Right renal cortex interstitium (tissue), 3 donors: Measurements from ENCODE around the gene UPK2. TPM values are rescaled to one million over a fixed set of nuclear protein-coding genes. Genes with fewer than 3 reads are reported as not detected.
"Not testable (repeated sequence)": the region's sequence is repeated elsewhere in the genome, so short reads cannot be mapped to it uniquely, and the experiment has no call there.

Experiments used
- DNase-seq, 3 donors: peaks; one replicate each; pipeline ENCODE4 v3.0.0-alpha.2; 2013; ENCODE audit warnings: low read depth in 3 of 3, low spot score in 2 of 3
- polyA plus RNA-seq, 3 donors: library from polyadenylated mRNA; unstranded; fragments of 120-200 nt; gene quantifications; one replicate each; pipeline ENCODE4 v1.2.1, GENCODE V29; 2013; ENCODE audit not compliant: insufficient read length in 3 of 3

Gene UPK2
- polyA plus RNA-seq, 3 donors: 0.22 to 16.8 (median 7.0) TPM

DNA sequence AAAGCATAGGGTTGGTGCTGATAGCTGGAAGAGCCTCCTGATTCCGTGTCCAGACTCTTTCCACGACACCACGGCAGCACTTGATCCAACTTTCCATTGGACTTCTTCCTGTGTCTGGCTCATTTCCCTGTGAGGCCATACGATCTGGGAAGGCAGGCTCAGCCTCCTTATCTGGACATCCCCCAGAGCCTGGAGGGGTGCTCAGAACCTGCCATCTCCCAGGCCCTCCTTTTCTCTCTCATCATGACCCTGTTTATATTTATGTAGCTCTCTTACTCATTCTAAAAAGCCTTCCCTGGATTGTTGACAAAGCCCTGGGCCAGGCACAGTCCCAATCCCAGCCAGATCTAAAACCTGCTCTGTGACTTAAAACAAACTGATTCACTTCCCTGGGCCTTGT, 22.6 kb upstream of the UPK2 start:
- DNase-seq: no peak

DNA sequence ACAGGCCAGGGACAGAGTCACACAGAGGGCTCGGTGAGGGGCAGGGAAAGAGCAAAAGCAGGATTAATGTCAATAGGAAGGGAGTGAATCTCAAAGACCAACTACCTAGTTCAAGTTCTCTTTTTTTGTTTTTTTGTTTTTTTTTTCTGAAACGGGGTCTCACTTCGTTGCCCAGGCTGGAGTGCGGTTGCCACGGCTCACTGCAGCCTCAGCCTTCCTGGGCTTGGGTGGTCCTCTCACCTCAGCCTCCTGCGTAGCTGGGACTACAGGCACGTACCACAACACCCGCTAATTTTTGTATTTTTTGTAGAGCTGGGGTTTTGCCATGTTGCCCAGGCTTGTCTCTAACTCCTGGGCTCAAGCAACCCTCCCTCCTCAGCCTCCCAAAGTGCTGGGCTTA, 20.7 kb upstream of the UPK2 start:
- no peak for DNase-seq

DNA sequence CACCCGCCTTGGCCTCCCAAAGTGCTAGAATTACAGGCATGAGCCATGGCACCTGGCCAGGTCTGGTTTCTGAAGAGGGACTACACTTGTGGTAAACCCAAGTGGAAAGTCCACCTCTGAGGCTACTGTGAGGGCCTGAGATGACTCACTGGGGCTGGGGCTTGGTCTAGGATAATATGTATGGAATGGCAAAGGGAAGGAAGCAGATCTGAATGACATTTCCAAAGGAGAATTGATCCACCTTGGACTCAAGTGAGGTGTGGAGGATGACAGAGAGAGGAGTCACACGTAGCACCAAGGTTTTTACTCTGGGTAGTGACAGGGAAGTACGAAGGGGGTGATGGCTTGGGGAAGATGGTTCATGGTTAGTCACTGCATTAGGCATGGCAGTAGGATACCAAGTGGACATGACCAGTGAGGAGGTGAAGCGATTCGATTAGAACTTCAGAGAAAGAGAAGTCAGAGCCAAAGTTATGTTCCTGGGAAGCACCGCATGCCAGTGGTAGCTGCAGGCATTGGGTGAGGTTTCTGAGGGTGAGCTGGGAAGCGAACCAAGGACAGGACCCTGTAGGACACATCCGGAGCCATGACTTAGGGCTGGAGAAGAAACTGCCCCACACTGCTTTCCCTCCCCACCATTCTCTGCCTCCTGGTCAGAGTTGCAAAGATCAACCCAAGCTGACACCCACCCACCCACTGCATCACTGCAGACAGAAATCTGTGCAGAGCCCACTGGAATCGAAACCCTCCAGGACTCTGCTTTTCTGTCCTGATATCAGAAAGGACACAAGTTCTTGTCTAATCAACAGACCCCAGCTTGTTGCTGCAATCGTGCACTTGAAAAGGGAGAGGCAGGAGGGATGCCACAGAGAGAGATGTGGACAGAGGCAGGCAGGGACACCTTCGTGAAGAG, 17.4 kb upstream of the UPK2 start:
- no peak for DNase-seq

DNA sequence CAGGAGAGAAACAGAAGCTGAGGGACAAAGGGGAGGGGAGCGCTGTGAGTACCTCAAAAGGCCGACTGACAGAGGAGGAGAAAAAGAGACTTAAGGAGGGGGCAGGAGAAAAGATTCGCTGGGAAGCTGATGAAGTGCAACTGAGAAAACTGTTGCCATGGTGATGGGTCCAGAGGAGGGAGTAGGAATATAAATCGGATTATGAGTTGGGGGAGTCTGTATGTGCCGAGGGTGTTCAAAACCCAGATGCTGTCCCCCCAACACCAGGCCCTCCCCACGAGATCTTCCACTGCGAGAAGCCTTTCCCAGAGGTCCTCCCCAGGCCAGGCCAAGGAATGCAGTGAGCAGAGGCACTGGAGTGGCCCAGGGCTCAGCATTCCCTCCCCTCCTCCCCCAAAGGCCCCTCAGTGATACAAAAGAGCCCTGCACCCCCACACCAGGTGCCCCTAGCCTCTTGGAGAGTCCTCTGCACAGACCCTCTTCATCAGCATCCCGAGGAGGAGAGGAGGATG, 16.6 kb upstream of the UPK2 start:
- DNase-seq: no peak

DNA sequence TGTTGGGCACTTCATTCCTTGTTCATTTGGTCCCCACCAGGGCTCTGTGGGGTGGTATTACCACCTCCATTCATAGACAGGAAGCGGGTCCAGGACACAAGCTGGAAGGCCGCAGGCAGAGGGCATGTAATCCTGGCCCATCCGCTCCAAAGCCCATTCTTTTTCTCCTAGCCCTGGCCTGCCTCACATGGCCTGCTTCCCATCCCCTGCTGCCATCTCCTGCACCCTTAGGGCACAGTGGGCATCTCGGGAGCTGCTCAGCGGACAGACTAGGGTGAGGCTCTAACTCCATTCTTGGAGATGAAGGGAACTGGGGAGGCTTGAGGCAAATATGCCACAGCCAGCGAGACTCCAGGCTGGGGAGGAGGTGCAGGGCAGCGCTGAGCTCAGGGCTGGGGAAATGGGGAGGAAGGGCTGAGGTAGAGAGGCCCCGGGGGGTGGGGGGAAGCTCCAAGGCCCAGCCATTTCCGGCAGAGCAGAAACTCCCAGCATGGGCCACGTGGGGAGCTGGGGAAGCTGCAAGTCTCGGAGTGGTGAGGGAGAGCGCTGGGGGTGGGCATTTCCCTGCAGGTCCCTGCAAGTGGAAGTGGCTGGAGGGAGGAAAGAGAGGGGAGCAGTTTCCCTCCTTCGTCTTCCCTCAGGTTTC, 16.0 kb upstream of the UPK2 start:
- no peak for DNase-seq

DNA sequence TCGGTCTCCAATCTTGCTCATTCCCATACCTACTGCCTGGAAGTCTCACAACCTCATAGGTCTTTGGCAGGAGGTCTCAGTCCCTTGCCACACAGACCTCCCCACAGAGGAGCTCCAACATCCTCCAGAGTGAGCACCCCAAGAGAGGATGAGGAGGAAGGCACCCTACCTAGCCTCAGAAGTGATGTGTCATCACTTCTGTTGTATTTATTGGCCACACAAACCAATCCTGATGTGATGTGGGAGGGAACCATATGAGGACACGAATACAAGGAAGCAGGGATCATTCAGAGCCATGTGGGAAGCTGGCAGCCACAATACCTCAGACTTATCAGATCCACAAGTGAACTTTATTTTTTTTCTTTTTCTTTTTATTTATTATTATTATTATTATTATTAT, 9.0 kb upstream of the UPK2 start:
- DNase-seq: no peak

DNA sequence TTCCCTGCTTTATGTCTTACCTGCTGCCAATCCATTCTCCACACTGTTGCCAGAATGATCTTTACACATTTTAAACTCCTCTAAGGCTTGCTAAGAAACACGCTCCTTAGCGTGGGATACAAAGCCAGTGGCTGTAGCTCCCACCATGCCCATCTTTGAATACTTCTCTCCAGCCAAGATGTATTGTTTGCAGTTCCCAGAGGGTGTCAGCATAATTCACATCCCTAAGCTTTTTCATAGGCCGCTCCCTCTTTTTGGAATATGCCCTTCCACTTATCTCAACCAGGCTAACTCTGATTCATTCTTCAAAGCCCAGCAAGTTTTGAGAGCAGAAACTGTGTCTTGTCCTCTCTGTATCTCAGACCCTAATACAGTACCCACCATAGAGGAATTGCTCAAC, 8.1 kb upstream of the UPK2 start:
- DNase-seq: no peak

DNA sequence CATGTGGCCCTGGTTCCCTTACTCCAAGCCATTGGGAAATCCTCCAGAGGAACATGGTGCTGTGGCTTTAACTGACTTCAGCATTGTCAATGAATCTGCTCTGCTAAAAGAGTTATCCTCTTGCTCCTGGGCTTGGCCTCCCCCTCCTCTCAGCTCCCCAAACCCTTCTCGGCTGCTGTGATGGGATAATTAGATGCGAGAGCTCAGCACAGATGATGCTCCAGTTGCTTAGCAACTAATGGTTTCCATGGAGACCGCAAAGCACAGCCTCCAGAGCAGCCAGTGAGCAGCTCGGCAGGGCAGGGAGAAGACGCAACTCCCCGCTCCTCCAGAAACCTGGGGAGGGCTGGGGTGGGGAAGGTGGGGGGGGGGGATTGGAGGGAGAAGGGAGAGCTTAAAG, 2.8 kb upstream of the UPK2 start:
- no peak for DNase-seq

DNA sequence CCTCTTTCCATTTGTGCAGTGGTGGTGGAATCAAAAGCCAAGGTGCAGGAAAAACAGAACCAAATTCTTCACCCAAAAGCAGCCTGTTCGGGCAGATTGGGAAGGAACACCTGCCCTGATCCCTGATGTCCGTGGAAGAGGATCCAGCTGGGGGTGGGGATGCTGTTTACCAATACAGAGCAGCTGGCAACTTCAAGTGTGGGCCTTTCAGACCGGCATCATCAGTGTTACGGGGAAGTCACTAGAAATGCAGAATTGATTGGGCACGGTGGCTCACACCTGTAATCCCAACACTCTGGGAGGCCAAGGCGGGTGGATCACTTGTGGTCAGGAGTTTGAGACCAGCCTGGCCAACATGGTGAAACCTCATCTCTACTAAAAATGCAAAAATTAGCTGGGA, 2.1 kb upstream of the UPK2 start:
- not testable (repeated sequence) for DNase-seq

DNA sequence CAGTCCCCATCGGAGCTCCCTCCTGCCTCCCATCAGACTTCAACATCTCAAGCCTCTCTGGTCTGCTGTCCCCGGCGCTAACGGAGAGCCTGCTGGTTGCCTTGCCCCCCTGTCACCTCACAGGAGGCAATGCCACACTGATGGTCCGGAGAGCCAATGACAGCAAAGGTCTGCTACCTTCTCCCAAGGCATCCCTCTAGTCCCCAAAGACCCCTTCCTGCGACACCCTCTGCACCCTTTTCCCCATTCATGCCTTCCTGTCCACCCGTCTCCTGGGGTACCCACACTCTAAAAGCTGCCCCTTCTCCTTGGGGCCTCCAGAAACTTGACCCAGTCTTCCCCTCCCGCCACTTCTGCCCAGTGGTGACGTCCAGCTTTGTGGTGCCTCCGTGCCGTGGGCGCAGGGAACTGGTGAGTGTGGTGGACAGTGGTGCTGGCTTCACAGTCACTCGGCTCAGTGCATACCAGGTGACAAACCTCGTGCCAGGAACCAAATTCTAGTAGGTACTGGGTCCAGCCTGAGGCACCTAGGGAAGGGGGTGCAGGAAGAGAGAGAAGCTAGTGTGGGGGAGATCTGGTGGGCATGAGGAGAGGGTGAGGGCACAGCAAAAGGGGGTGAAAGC, 860 bp downstream of the UPK2 start:
- no peak for DNase-seq

DNA sequence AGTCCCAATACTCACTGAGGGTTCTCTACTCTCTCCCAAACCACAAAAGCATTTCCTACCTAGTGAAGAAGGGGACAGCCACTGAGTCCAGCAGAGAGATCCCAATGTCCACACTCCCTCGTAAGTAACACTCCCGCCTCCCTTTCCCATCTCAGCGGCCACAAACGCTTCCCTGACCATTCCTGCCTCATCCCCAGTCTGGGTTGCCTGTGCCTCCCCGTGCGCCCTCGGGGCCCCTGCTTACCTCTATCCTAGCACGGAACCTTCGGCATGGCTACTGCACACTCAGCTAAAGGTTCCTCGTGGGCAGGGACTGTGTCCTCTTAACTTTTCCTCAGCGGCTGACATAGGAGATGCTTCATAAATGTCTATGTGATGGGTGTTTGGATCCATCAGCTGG, 1.5 kb downstream of the UPK2 start:
- no peak for DNase-seq

DNA sequence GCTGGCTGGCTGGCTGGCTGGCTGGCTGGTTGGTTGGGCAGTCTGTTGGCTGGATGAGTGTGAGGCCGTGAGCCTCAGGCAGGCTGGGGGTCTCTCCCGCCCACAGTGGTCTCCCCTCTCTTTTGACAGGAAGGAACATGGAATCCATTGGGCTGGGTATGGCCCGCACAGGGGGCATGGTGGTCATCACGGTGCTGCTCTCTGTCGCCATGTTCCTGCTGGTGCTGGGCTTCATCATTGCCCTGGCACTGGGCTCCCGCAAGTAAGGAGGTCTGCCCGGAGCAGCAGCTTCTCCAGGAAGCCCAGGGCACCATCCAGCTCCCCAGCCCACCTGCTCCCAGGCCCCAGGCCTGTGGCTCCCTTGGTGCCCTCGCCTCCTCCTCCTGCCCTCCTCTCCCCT, 1.9 kb downstream of the UPK2 start:
- no peak for DNase-seq

DNA sequence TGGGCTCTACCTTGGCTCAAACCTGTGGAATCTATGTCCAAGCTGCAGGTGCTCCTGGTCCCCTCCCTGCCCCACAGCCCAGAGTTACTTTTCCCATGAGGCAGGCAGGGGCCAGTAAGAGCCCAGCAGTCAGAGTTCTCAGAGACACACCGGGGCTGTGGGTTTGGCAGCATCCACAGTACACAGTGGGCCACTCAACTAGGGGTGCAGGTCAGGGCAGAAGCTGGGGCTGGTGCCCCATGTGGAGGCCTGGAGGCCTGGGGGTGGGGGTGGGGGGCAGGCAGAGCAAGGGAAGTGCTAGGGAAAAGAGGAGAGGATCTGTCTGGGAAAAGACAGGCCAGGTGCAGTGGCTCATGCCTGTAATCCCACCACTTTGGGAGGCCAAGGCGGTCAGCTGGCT, 2.5 kb downstream of the UPK2 start:
- DNase-seq: no peak

DNA sequence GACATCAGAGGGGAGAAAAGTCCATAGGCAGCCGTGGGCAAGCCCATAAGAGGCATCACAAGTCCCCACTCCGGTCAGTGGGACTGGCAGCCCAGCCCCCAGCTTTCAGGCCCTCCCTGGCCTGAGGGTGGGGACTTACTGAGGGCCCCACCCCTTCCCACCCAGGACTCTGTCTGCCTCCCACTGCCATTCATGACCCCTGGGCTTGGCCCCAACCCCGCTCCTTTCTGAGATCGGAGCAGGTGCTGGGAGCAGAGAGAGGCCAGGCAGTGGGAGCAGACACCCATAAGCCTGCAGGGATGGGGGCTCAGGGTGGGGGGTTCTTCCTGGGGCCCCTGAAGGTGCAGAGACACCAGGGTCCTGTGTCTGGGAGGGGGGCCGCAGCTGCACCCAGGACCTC, 5.1 kb downstream of the UPK2 start:
- DNase-seq: no peak

DNA sequence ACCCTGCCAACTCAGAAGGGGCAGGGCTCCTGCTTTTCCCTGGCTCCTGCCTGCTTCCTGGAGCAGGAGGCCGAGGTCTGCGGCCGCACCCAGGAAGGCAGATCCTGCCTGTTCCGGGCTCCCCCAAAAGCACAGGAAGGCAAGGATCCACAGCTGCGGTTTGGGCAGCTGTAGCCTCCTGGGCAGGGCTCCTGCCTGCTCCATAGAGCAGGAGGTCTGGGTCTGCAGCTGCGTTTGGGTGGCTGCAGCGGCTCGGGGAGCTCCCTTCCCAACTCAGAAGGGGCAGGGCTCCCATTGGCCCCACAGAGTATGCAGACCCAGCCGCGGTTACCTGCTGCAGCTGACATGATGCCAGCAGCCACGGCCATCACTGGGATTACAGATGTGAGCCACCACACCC, 5.5 kb downstream of the UPK2 start:
- no peak for DNase-seq

DNA sequence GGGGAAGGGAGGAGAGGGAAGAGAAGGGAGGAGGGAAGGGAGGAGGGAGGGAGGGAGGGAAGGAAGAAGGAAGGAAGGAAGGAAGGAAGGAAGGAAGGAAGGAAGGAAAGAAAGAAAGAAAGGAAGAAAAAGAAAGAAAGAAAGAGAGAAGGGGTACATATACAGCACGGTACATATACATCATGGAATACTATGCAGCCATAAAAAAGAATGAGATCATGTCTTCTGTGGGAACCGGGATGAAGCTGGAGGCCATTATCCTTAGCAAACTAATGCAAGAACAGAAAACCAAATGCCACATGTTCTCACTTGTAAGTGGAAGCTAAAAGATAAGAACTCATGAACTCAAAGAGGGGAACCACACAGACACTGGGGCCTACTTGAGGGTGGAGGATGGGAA, 13.4 kb downstream of the UPK2 start:
- DNase-seq: not testable (repeated sequence)

DNA sequence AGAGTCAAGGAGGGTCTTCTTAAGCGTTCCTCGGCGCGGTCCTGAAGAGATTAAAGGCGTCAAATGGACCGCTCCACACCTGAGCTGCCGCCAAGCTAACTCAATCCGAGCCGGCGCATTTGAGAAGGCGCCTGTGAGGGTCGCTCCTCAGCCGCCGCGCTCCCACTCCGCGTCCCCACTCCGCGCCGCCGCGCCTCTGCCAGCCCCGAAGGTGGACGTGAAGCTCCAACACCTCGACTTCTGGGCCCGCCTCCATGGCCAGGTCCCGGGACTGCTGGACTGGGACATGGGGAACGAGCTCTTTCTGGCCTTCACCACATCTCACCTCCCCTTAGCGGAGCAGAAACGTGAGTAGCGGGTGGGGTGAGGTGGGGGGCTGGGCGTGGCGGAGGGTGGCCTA, 15.5 kb downstream of the UPK2 start, which contains the start of gene FOXR1:
FOXR1 (plus strand) TSS at position 116 of the 400 bp plus-strand sequence; CDS start at position 287, 171 bp downstream.
- no peak for DNase-seq

DNA sequence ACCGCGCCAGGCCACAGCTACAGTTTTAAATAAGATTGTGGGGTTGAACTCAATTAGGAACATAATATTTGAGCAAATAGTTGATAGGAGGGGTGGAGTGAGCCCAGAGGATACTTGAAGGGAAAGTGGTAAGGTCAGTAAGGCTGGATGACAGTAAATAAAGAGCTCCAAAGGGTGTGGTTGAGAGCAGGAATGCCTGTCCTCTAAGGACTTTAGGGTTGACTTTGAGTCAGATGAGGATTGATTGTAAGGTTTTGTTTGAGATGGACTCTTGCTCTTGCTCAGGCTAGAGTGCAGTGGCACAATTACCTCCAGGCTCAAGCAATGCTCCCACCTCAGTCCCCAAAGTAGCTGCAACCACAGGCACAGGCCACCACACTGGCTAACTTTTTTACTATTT, 17.9 kb downstream of the UPK2 start:
- no peak for DNase-seq

DNA sequence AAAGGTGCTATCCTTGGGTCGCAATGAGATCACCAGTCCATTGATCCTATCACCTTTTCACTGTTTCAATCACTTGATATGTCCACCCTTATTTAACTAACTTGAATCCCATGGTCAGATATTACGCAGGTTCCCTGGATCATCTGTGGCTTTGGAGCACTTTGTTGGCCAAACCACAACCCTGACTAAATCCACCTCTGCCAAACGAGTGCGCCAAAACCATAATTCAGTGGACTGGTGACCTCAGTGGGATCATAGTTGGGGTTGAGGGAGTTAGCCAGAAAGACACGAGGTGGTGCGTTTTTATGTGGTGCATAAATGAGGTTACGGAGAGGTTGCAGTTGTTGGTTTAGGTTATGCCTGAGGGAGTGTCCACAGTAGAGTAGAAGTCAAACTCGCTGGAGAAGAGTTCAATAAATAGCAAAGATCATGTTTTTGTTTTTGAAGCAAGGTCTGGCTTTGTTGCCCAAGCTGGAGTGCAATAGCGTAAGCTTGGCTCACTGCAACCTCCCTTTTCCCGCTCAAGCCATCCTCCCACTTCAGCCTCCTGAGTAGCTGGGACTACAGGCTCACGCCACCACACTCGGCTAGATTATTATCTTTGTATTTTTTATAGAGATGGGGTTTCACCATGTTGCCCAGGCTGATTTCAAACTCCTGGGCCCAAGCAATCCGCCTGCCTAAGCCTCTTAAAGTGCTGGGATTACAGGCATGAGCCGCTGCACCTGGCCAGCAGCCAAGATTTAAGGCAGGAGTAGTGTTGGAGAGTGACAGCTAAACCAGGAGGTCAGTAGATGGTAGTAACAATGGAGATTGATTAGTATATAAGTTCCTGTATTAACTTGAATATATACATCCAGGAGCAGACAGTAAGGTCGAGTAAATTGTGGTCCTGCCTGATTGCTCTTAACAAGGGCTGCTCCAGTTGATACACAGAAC, 19.9 kb downstream of the UPK2 start:
- DNase-seq: no peak

DNA sequence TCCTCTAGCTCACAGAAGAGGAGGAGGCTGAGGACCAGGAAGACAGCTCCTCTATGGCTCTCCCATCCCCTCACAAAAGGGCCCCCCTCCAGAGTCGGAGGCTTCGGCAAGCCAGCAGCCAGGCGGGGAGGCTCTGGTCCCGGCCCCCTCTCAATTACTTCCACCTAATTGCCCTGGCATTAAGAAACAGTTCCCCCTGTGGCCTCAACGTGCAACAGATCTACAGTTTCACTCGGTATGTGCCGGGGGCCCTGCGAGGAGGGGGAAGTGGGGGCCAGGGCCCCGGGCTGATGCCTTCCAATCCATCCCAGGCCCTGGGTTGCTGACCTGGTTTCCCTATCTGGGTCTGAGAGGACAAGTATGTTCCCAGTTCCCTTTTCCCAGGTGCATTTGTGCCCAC, 23.3 kb downstream of the UPK2 start:
- DNase-seq: no peak
